Hematopoietic multipotent progenitor cell treated with erythropoietin and hydrocortisone succinate and interleukin-3 and kit ligand, for 4 days (in vitro differentiated cells): ENCODE results near the gene PSMC6.

Source experiments
- DNase-seq: peaks from one replicate; pipeline ENCODE4 v3.0.0-alpha.2; 2015

The PSMC6 gene

DNA sequence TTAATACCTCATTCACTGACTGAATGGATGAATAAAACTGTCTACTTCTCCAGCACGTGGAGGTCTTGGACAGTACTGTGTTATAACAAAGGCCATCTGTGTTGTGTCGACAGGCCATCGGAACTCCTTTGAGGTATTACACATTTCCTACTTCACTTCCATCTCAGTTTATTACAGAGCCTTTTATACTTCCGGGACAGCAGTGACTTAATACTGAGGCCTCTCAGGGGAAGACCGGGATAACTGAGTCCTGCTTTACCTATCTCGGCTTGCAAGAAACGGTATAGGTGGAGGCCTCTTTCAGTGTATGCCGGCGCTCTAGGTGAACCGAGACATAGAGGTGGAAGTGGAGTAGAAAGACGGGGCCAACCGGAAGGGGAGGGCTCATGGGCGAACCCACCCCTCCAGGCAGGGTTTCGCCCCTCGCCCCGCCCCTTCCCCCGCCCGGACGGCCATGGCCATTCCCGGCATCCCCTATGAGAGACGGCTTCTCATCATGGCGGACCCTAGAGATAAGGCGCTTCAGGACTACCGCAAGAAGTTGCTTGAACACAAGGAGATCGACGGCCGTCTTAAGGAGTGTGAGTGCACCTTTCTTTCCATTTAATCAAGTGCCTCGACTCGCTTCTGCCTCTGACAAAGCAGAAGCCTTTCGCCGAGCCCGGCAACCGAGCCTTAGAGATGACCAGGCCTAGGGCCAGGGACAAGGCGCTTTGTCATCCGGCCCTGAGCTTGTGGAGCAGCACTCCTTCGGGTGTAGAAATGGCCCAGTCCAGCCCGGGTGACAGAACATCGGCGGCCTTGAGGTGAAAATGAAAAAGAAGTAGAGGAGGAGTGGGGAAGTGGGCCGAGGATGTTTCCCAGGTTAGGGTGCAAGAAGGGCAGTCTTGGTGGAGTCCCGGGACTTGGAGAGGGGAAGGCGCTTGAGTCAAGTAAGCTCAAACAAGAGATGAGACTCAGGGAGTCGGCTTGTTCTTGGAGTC, at the start of gene PSMC6:
PSMC6 (plus strand) TSS at position 477 of the 983 bp plus-strand sequence; CDS start at position 497, 20 bp downstream.
- DNase-seq: peak; percentile 98

DNA sequence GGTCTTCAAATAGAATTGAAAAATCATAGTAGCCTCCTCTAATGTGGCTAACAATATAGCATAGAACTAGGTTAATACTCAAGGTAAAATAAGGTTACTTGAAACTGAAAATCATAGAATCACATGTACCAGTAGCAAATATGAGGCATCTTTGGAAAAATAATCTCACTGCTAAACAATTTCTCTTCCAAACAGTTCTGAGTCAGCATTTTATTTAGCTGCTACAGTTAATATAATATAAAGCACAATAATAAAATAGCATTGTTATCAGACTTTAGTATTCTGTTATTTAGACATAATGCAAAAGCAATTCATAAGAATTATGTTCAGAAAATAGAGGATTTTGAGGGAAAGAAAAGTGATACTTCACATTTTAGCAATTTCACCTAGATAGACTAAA, 46.7 kb upstream of the PSMC6 start:
- DNase-seq: no peak

DNA sequence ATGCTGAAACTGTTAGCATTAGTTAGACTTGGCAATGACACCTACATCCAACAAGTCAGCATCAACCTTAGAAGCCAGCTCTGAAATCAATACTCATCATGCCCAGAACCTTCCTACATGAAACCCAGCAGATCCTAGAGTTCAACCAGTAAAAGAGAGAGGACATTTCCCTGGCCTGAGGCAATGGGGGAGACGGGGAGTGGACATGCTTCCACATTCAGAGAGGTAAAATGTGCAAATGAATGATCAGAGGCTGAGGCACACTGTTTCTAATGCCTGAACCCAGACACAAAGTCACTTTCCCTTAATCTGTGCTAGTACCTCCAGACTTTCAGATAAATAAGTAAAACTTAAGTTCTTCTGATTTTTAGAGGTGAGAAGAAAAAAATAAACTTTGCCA, 46.2 kb upstream of the PSMC6 start:
- DNase-seq: no peak

DNA sequence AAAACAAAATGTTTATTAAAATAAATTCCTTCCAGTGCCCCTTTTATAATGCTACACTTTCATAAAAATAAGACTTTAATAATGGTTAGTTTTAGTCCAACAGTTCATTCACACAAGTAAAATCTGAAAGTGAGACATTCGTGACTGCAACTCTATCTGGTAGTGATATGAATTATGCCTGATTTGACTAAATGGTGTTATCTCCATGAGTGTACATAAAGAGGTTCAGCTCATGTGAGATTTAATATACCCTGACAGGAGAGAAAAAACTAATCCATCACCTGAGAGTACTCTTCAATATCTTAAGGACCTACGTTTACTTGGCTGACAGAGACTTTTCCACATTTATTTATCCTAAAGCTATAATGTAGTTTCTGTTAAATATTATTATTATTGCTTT, 45.7 kb upstream of the PSMC6 start:
- no peak for DNase-seq

DNA sequence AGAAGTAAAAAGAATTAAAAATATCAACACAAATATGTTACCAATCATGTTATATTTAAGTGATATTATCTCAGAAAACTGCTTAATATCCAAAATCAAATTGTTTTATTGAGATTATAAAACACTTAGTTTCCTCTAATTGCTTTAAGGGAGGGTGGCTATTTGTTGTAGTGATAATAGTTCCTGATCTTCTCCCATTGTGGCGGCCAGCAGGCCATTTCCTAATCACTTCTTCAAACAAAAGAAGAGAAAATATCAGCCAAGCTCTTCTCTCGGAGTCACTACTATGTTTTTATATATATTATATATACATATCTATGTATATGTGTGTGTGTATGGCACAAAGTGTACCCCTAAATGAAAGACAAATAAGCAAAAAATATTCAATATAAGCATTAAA, 43.1 kb upstream of the PSMC6 start:
- DNase-seq: no peak

DNA sequence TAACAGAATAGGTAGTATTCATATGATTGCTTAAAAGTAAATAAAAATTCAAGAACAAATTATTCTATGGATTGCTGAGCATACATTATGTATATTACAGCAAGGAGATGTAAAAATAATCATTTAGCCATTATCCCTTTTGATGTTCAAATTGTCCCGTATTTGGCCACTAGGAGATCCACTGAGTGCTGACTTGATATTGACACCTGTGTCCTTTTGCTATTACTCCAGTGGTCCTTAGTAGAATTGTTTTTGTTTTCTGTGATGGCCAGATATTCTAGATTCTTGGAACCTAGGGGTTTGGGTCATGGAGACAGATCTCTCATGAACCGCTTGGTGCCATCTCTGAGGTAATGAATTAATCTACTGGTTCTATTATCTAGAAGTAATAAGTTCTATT, 28.4 kb upstream of the PSMC6 start:
- DNase-seq: peak; percentile 49

DNA sequence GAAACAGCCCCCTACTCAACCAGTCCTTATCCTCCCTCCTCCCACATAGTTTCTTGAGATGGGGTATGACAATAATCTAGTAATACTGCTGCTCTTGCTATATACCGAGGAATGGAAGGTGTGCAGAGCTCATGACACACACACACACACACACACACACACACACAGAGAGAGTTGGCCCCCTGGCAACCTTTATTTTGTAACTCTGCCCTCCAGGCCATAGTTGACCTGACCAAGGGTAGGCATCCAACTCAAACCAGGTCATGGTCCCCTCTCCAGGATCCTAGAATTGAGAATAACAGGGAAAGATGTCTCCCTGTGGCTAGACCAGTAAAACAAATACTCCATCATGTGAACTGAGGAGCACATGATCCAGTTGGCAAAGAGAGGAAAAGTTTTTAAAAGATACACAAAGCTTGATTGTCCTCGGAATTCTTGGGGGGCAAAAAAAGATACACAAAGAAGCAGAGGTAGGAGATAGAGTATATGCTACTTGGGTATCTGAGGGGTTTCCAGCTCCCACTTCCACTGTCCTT, 22.9 kb upstream of the PSMC6 start:
- DNase-seq: no peak

DNA sequence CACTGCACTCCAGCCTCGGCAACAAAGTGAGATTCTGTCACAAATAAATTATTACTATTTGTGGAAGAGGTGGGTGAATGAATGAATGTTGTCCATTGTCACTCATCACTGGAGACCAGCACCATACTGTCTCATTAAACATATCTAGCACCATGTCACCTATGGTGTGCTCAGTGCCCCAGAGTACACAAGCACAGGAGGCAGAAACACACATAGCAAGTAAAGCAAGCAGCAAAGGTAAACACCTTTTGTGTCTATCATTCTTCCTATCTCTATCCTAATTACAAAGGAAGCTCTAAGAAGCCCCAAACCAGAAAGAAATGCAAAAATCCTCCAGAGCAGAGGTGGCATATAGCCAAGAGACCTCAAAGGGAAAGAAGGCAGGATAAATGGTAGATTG, 20.8 kb upstream of the PSMC6 start:
- DNase-seq: no peak

DNA sequence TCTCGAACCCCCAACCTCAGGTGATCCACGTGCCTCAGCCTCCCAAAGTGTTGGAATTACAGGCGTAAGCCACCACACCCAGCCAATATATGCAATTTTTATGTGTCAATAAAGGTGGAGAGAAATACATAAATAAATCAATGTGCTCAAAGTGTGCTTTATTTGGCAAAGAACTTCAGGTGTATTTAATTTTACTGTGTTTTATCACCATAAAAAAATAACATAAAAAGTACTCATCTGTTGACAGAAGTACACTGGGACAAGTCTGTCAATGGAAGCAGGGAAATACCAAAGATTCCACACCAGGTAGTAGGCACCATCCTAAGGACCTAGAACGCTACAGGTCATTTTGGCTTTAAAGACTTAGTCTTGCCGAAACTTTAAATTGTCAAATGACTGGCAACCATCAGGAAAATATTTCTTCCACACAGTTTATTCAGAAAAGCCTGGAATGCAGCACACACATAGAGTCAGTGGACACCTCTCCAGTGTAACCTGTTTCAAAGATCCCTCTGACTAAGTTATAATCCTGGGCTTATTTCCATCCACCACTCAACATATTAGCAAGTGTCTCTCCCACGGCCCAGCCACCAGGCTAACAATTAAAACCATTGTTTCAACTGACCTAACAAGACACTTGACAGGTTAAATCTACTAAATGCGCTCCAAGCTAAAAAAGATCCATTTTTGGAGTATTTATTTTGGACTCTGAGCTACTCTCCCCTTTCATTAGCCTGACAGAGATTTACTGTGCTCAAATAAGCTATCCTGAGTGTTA, 15.8 kb upstream of the PSMC6 start:
- no peak for DNase-seq

DNA sequence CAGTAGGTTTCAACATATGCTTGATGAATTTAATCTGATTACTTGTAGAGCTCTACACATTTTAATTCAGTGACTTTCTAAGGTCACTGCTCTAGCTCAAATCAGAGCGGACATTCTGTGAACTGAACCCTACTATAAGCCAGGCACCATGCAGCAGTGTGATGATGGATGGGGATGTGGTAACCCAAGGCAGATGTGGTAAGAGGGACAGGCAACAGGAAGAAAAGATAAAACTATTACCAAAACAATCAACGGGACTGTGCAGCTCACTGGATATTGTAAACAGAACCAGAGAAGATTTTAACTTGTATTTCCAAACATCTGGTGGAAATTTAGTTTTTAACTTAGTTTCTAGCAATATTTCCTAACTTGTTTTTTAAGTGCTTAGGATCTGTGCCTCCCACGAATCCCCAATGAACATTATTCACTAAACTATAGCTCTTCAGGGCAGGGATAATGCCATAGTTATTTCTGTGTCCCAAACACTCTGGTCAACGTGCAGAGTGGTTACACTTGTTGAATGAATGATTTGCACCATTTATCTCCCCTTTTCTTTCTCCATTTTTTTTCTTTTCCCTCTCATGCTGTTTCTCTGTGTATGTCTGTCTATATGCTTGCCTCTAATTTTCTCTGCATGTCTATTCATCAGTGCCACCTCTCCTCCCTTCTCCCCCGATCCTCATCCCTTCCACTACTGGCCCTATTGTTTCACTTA, 14.6 kb upstream of the PSMC6 start:
- DNase-seq: peak; percentile 88

DNA sequence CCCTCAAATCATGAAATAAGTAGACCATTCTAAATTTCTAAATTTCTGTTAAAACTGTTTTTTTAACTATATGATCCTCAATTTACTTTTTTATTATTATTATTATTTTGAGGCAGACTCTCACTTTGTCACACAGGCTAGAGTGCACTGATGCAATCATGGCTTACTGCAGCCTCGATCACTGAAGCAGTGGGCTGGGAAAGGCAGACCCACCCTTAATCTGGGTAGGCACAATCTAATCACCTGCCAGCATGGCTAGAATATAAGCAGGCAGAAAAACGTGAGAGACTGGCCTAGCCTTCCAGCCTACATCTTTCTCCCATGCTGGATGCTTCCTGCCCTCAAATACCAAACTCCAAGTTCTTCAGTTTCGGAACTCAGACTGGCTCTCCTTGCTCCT, 14.0 kb upstream of the PSMC6 start:
- peak; percentile 32 for DNase-seq

DNA sequence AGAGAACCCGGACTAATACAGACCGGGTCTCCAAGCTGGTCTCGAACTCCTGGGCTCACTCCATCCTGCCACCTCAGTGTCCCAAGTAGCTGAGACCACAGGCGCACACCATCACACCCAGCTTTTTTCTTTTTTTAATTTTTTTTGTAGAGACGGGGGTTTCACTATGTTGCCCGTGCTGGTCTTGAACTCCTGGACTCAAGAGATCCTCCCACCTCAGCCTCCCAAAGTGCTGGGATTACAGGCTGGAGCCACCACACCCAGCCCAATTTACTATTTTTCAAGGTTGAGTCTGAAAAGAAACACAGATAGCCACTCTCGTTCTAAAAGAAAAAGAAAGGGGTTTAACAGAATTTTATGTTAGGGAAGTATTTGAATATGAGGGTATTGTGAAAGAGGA, 13.5 kb upstream of the PSMC6 start:
- no peak for DNase-seq

DNA sequence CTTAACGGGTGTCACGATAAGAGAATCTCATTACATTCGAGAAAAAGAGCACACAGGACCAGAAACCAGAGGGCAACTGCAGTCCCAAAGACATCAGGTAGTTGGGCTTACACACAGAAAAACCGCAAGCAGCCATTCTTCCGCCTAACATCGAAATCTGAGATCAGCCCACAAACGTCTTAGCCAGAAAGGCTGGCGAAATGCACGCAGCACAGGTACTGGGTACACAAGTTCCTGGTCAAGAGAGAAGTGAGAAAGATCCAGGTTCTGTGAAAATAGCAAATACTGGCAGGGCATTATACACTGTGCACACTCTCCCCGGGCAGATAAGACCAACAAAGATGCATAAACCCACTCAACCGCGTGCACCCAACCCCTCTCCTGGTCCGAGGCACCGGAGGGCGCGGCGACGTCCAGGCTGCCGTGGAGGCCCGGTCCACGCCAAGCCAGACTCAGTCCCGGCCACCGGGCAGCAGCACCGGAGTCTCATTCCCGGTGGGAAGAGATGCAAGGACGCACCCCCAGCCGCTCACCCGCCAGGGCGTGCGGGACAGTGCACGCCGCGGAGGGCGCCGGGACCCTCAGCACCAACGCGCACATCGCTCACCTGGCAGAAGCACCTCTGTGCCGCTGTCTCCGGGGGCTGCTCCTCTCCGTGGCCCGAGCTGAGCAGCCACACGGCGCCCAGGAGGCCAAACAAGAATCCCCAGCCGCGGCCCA, 12.1 kb upstream of the PSMC6 start:
- peak; percentile 85 for DNase-seq

DNA sequence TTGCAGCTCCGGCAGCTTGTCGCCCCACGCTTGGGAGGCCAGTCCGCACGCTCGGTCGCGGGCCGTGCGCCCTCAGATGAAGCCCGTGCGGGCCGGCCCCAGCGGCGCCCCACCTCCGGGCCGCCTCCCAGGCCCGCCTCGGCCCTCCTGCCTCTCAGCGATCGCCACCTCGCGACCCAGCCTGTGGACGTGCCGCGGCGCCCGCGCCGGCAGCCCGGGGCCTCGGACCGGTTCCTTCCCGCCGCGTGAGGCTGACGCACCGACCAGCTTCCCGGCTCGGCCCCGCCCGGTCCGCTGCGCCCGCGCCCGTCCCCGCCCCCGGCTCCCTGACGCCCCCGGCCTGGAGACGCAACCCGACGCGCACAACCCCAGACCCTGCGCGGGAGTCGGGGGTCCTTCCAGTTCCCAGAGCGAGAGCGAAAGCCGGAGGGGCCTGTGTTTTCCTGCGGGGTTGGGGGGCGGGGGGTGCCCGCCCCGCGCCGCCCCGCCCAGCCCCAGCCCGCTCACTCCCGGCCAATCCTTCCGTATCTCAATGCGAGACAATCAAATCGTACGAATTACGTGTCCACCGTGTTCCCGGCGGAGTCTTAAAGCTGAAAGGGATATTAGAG, 11.4 kb upstream of the PSMC6 start, which contains the start of gene ERO1A:
ERO1A (minus strand) TSS at position 78 of the 611 bp plus-strand sequence; CDS start at position 1, 77 bp downstream.
- DNase-seq: peak; percentile 84

DNA sequence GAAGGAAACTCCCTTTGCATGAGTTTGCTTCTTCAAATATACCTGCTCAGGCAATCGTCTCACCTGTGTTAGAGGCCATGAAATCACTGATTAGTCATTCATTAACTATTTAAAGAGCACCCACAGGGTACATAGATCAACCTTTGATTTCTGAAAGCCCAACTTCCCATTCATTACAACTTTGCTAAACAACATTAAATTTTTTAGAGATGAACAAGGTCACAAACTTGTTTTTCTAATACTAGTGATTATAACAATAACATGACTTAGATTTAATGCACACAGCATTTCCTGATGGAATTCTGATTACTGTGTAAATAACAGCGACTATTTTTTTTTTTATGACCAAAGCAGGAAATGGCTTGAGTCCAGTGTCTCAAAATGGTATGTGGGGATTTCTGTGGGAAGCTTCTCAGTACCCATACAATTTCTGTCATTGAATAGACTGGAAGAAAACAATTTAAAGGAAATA, 6.3 kb upstream of the PSMC6 start:
- no peak for DNase-seq

DNA sequence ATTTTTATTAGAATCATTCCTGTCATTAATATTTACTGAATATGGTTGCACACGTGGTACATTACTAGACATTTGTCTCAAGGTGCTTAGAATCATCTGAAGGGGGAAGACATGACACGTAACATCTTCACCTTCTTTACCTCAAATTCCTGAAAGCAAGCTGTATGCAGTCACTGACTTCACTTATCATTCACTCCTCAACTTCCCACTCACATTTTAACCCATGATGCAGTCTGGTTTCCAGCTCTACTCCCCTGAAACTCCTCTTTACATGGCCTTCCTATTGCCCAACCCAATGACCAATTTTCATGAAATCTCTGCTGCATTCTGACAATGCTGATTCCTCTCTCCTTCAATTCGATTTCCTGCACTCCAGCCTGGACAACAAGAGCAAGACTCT, 5.8 kb upstream of the PSMC6 start:
- no peak for DNase-seq

DNA sequence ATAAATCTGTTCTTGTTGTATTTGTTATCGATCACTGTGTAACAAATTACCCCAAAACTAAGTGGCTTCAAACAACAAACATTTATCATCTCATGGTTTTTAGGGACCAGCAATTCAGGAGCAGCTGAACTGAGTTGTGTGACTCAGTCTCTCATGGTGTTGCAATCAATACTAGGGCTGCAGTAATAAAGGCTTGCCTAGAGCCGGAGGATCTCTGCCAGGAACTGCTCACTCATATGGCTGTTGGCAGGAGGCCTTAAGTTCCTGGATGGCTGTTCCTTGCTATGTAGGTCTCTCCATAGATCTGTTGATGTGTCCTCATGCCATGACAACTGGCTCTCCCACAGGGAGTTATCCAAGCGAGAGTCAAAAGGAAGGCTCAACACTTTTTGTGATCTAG, 3.8 kb upstream of the PSMC6 start:
- DNase-seq: no peak

DNA sequence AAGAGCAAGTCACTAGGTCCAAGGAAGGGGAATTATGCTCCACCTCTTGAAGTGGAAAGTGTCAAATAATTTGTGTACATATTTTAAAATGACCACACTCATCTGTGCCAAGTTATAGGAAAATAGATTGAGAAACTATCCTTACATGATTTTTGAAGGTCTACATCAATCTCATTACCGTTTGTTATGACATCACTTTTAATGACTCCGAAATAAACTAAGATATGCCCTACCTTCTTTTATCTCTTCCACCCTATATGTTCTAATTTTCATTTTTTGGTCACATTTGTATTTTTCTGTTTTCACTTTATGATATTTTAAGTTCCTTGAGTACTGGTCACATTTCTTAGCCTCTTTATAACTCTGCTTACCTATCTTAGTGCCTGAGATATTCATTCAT, 3.3 kb upstream of the PSMC6 start:
- DNase-seq: no peak

DNA sequence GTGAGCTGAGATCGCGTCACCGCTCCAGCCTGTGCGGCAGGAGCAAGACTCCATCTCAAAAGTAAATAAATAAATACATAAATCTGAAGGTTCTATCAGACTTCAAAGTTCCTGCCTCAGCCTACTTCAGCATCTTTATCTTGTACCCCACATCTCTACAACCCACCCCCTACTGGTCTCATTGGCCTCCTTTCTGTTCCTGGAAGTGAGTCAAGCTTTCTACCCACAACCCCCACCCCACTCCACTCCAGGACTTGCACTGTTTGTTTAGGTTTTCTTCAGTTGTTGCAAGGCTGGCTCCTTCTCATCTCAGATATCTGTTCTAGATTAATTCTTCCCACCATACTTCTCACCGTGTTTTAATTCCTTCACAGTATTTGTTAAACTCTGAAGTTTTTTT, 714 bp upstream of the PSMC6 start:
- peak; percentile 90 for DNase-seq

DNA sequence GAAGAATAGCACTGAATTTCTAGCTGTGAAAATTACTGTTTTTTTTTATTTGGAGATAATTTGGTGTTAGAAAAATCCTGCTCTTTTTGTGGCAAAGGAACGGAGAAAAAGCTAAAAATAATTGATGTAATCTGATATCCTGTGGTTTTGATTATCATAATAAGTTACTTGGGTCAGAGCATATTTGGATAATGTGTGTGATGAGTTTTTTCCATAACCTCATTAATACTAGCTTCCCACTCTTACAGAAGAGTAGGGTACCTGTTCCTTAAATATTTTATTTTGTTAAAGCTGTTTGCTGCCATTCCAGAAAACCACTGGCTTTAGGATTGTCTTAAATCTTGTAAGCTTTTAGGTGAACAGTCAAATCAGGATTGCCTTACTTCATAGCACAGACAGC, 4.7 kb downstream of the PSMC6 start:
- DNase-seq: no peak

DNA sequence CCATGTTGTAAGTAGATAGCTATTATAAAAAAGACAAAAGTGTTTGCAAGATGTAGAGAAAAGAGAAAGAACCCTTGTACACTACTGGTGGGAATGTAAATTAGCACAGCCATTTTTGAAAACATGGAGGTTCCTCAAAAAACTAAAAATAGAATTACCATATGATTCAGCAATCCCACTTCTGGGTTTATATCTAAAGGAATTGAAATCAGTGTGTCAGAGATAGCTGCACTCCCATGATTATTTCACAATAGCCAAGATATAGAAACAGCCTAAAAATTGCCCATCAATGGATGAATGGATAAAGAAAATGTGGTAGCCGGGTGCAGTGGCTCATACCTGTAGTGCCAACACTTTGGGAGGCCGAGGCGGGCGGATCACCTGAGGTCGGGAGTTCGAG, 9.2 kb downstream of the PSMC6 start:
- no peak for DNase-seq
